HG03439 (cell line): Measurements from ENCODE around the gene FGL2.
"Not testable (repeated sequence)": the region's sequence is repeated elsewhere in the genome, so short reads cannot be mapped to it uniquely, and the experiment has no call there.

ENCODE experiments used
- ATAC-seq: cut with Tn5 transposase; IDR thresholded peaks from one replicate; pipeline ENCODE4 v1.9.1; 2021; ENCODE audit warnings: mild to moderate bottlenecking, moderate library complexity; ENCODE audit not compliant: unreplicated experiment

Gene FGL2

GRCh38 chr7:77157446-77157845 is 42.2 kb downstream of the FGL2 start:
- peak; percentile 57 for ATAC-seq

GRCh38 chr7:77157034-77157433 is 42.6 kb downstream of the FGL2 start:
- ATAC-seq, result peak; percentile 78

- not testable (repeated sequence) for ATAC-seq
Measured at GRCh38 chr7:77155601-77156377, 43.8 kb downstream of the FGL2 start.

- peak; percentile 37 for ATAC-seq
Measured at GRCh38 chr7:77154917-77155464, 44.6 kb downstream of the FGL2 start.

GRCh38 chr7:77152232-77152631 is 47.4 kb downstream of the FGL2 start:
- not testable (repeated sequence) for ATAC-seq
